ENCODE measurements around the gene IQCB1.

Gene IQCB1

GRCh38 chr3:121836064-121836463, 1.2 kb upstream of the IQCB1 start:
- in situ Hi-C loops (cut with HindIII; ENCODE audit: low sequenced_read_pairs), result no loop called here
- no peak overlapping the region for H3K4me3 ChIP-seq (ENCODE audit: low read depth, low read length)
- TF ChIP-seq CTCF (IDR thresholded peaks at IDR 0.05; ENCODE audit: low read depth, low read length, missing control alignments), result no peak
- no peak for DNase-seq (ENCODE audit: low read depth)

- TF ChIP-seq CTCF (IDR thresholded peaks at IDR 0.05; ENCODE audit: low read depth, low read length, missing control alignments), result no peak
- H3K4me3 ChIP-seq (ENCODE audit: low read depth, low read length), result peak overlapping the region; percentile 86
- in situ Hi-C loops (cut with HindIII; ENCODE audit: low sequenced_read_pairs), result no loop called here
- no peak for DNase-seq (ENCODE audit: low read depth)
These were observed 573 bp upstream of the IQCB1 start for GRCh38 chr3:121835465-121835801.

GRCh38 chr3:121834157-121834670, 646 bp downstream of the IQCB1 start:
- H3K4me3 ChIP-seq (ENCODE audit: low read depth, low read length), result peak overlapping the region; percentile 86
- no peak for DNase-seq (ENCODE audit: low read depth)
- in situ Hi-C loops (cut with HindIII; ENCODE audit: low sequenced_read_pairs), result no loop called here
- TF ChIP-seq CTCF (IDR thresholded peaks at IDR 0.05; ENCODE audit: low read depth, low read length, missing control alignments), result no peak

GRCh38 chr3:121822973-121823372, 11.9 kb downstream of the IQCB1 start:
- no peak overlapping the region for H3K4me3 ChIP-seq (ENCODE audit: low read depth, low read length)
- DNase-seq (ENCODE audit: low read depth), result no peak
- in situ Hi-C loops (cut with HindIII; ENCODE audit: low sequenced_read_pairs), result no loop called here
- no peak for TF ChIP-seq CTCF (IDR thresholded peaks at IDR 0.05; ENCODE audit: low read depth, low read length, missing control alignments)

GRCh38 chr3:121821421-121822199, 13.2 kb downstream of the IQCB1 start:
- no peak for DNase-seq (ENCODE audit: low read depth)
- H3K4me3 ChIP-seq (ENCODE audit: low read depth, low read length), result no peak overlapping the region
- TF ChIP-seq CTCF (IDR thresholded peaks at IDR 0.05; ENCODE audit: low read depth, low read length, missing control alignments), result no peak
- in situ Hi-C loops (cut with HindIII; ENCODE audit: low sequenced_read_pairs), result no loop called here

- DNase-seq (ENCODE audit: low read depth), result no peak
- no peak overlapping the region for H3K4me3 ChIP-seq (ENCODE audit: low read depth, low read length)
- no peak for TF ChIP-seq CTCF (IDR thresholded peaks at IDR 0.05; ENCODE audit: low read depth, low read length, missing control alignments)
- in situ Hi-C loops (cut with HindIII; ENCODE audit: low sequenced_read_pairs), result no loop called here
These were observed 15.6 kb downstream of the IQCB1 start for GRCh38 chr3:121819236-121819635.

Data from astrocyte of the cerebellum (primary cell).